Bronchial epithelial cell (primary cell): ENCODE results near the gene ASB4. TPM values are rescaled to one million over a fixed set of nuclear protein-coding genes. Genes with fewer than 3 reads are reported as not detected.
A peak's percentile ranks its signal among the peaks of the same experiment; 100 is the strongest.

Source experiments
- DNase-seq: peaks from one replicate; pipeline ENCODE4 v3.0.0-alpha.2; 2010; ENCODE audit warnings: low read depth
- FAIRE-seq: peaks from 2 replicates; lab custom pipeline; 2011; peaks lifted over from hg19 to GRCh38; lab: Jason Lieb, UNC
- H3K27me3 ChIP-seq: 2 replicates; pipeline ENCODE4 v1.5.1; 2011; ENCODE audit warnings: low read length; ENCODE audit not compliant: control insufficient read depth, insufficient read depth
- H3K36me3 ChIP-seq: 2 replicates; pipeline ENCODE4 v1.5.1; 2011; ENCODE audit warnings: low read length; ENCODE audit not compliant: control insufficient read depth, insufficient read depth
- H3K4me3 ChIP-seq: 2 replicates; pipeline ENCODE4 v1.5.1; 2011; ENCODE audit warnings: mild to moderate bottlenecking, low read depth, low read length, control low read depth
- CTCF ChIP-seq: IDR thresholded peaks from 2 replicates; pipeline ENCODE4 v1.5.1; 2011; ENCODE audit warnings: mild to moderate bottlenecking, moderate library complexity, low read length, control low read depth, inconsistent platforms; ENCODE audit not compliant: insufficient read depth, severe bottlenecking
- total RNA-seq: library from RNA; depleted of rRNA; stranded (reverse); fragments of >200 nt; gene quantifications from 2 replicates; pipeline ENCODE4 v1.2.1, GENCODE V29; 2014

ASB4 gene
- total RNA-seq, 1 donor from 2014 or later = under 0.01 TPM

- FAIRE-seq = no peak
- no peaks in the 10 kb centered on the region for H3K36me3 ChIP-seq
- H3K4me3 ChIP-seq = no peak overlapping the region
- H3K27me3 ChIP-seq = peaks cover 4% of the 10 kb centered on the region
- no peak for DNase-seq
- TF ChIP-seq CTCF = no peak
These were observed 3.3 kb upstream of the ASB4 start for GRCh38 chr7:95482424-95482823.

- FAIRE-seq (no peak), DNase-seq (no peak)
- Histone ChIP-seq H3K36me3 (no peaks in the 10 kb centered on the region), H3K27me3 (peaks cover 3% of the 10 kb centered on the region), H3K4me3 (no peak overlapping the region)
- TF ChIP-seq CTCF = no peak
These were observed 4.6 kb downstream of the ASB4 start for GRCh38 chr7:95490231-95490762.

- H3K36me3 ChIP-seq = no peaks in the 10 kb centered on the region
- TF ChIP-seq CTCF = no peak
- no peaks in the 10 kb centered on the region for H3K27me3 ChIP-seq
- DNase-seq (no peak), FAIRE-seq (no peak)
- H3K4me3 ChIP-seq = no peak overlapping the region
These were observed 5.5 kb downstream of the ASB4 start for GRCh38 chr7:95491201-95491600.

- H3K4me3 ChIP-seq = no peak overlapping the region
- DNase-seq (peak; percentile 99), FAIRE-seq (peak; percentile 96)
- no peaks in the 10 kb centered on the region for H3K36me3 ChIP-seq
- H3K27me3 ChIP-seq = no peaks in the 10 kb centered on the region
- no peak for TF ChIP-seq CTCF
These were observed 6.0 kb downstream of the ASB4 start for GRCh38 chr7:95491634-95492314.

- TF ChIP-seq CTCF = no peak
- Histone ChIP-seq H3K36me3 (no peaks in the 10 kb centered on the region), H3K27me3 (no peaks in the 10 kb centered on the region), H3K4me3 (no peak overlapping the region)
- peak; percentile 55 for DNase-seq
- FAIRE-seq = no peak
These were observed 7.5 kb downstream of the ASB4 start for GRCh38 chr7:95493247-95493646.
